A549 (cell line): Measurements from ENCODE around the gene KCNF1. TPM values are rescaled to one million over a fixed set of nuclear protein-coding genes. Genes with fewer than 3 reads are reported as not detected.

Source experiments
- ATAC-seq, 2 experiments: fragments of 200-7000 bp in 1 of 2; fragments of >200 bp in 1 of 2; cut with Nextera tagmentation in 1 of 2; cut with Tn5 transposase in 1 of 2; 3 replicates each; pipeline versions ENCODE4 v1.8.0 to v1.9.1; 2018 to 2020; ENCODE audit warnings: mild to moderate bottlenecking in 1 of 2, moderate library complexity in 1 of 2
- CTCF ChIA-PET: fragments of 300-600 bp; sonication (Branson Sonifier 250); formaldehyde crosslinking; extraction: SDS; loops from one replicate; lab custom pipeline; 2021; ENCODE audit warnings: antibody characterized with exemption, inconsistent platforms; lab: Yijun Ruan, JAX
- POLR2A ChIA-PET: fragments of 350-600 bp; formaldehyde crosslinking; extraction: SDS; loops from one replicate; lab custom pipeline; 2021; ENCODE audit warnings: antibody characterized with exemption, inconsistent platforms; lab: Yijun Ruan, JAX
- DNase-seq, 2 experiments: peaks; one replicate each; pipeline versions ENCODE4 v3.0.0 to v3.0.0-alpha.2; 2011 to 2016; ENCODE audit warnings: low read depth in 1 of 2, low spot score in 1 of 2
- FAIRE-seq: peaks from 2 replicates; lab custom pipeline; 2011; peaks lifted over from hg19 to GRCh38; lab: Jason Lieb, UNC
- H3K27ac ChIP-seq, 2 experiments: fragments of >200 bp; sonication (Bioruptor Twin); formaldehyde crosslinking; 3 replicates each; pipeline ENCODE4 v1.5.1; 2016 to 2017
- H3K4me1 ChIP-seq: fragments of >200 bp; sonication (Bioruptor Twin); formaldehyde crosslinking; 3 replicates; pipeline ENCODE4 v1.6.1; 2016
- H3K4me2 ChIP-seq: fragments of >200 bp; sonication (Bioruptor Twin); formaldehyde crosslinking; 3 replicates; pipeline ENCODE4 v1.6.1; 2016
- H3K4me3 ChIP-seq: fragments of >200 bp; sonication (Bioruptor Twin); formaldehyde crosslinking; 3 replicates; pipeline ENCODE4 v1.5.1; 2016
- H3K9me3 ChIP-seq: fragments of >200 bp; sonication (Bioruptor Twin); formaldehyde crosslinking; 3 replicates; pipeline ENCODE4 v1.6.1; 2016
- BHLHE40 ChIP-seq: IDR thresholded peaks from 2 replicates; pipeline ENCODE4 v1.6.1; 2012; ENCODE audit warnings: low read depth, low read length, inconsistent platforms
- CBX2 ChIP-seq: fragments of 200-600 bp; sonication (generic); IDR thresholded peaks from 2 replicates; pipeline ENCODE4 v1.6.1; 2016; ENCODE audit warnings: low read depth, mild to moderate bottlenecking, borderline replicate concordance
- CBX8 ChIP-seq: fragments of 200-600 bp; sonication (generic); IDR thresholded peaks from 2 replicates; pipeline ENCODE4 v1.6.1; 2016
- CEBPB ChIP-seq, 2 experiments: fragments of >200 bp in 1 of 2; sonication (Bioruptor Twin) in 1 of 2; formaldehyde crosslinking in 1 of 2; IDR thresholded peaks; 2 replicates each; pipeline ENCODE4 v1.6.1; 2012 to 2016
- CHD4 ChIP-seq: fragments of 200-600 bp; sonication (generic); IDR thresholded peaks from 2 replicates; pipeline ENCODE4 v1.6.1; 2016; ENCODE audit warnings: antibody characterized with exemption, mild to moderate bottlenecking, borderline replicate concordance
- EHF ChIP-seq: fragments of 250-450 bp; sonication (Bioruptor Pico); IDR thresholded peaks from 2 replicates; pipeline ENCODE4 v1.5.0; 2020; ENCODE audit warnings: mild to moderate bottlenecking
- EHMT2 ChIP-seq: fragments of 200-600 bp; sonication (generic); IDR thresholded peaks from 2 replicates; pipeline ENCODE4 v1.6.1; 2016; ENCODE audit warnings: antibody characterized with exemption, low read depth, mild to moderate bottlenecking, moderate library complexity
- ELK1 ChIP-seq: fragments of 150-350 bp; IDR thresholded peaks from 2 replicates; pipeline ENCODE4 v1.6.1; 2014; ENCODE audit warnings: low read depth, mild to moderate bottlenecking, low read length
- FOSL2 ChIP-seq, 2 experiments: fragments of 450-650 bp in 1 of 2; fragments of >200 bp in 1 of 2; sonication (Bioruptor Twin) in 1 of 2; formaldehyde crosslinking; IDR thresholded peaks; 2 replicates each; pipeline versions ENCODE4 v1.5.0 to v1.6.1; 2016 to 2020; ENCODE audit warnings: mild to moderate bottlenecking in 1 of 2, moderate library complexity in 1 of 2
- GATA3 ChIP-seq: IDR thresholded peaks from 2 replicates; pipeline ENCODE4 v1.6.1; 2012; ENCODE audit warnings: borderline replicate concordance
- HDAC2 ChIP-seq: fragments of 200-600 bp; sonication (generic); IDR thresholded peaks from 2 replicates; pipeline ENCODE4 v1.6.1; 2016
- HES2 ChIP-seq: fragments of >200 bp; sonication (Bioruptor Twin); formaldehyde crosslinking; IDR thresholded peaks from 2 replicates; pipeline ENCODE4 v1.6.1; 2016
- HMGXB4 ChIP-seq: fragments of 250-450 bp; sonication (Bioruptor Pico); IDR thresholded peaks from 2 replicates; pipeline ENCODE4 v1.5.0; 2021; ENCODE audit warnings: mild to moderate bottlenecking, moderate library complexity, borderline replicate concordance
- HOXB5 ChIP-seq: fragments of 250-450 bp; sonication (Bioruptor Pico); IDR thresholded peaks from 2 replicates; pipeline ENCODE4 v1.5.0; 2020; ENCODE audit warnings: mild to moderate bottlenecking, moderate library complexity
- JUN ChIP-seq, 2 experiments: fragments of >200 bp; sonication (Bioruptor Twin); formaldehyde crosslinking; IDR thresholded peaks; 2 replicates in 1 of 2; 3 replicates in 1 of 2; pipeline ENCODE4 v1.6.1; 2016 to 2017
- KDM1A ChIP-seq: fragments of 200-600 bp; sonication (generic); IDR thresholded peaks from 2 replicates; pipeline ENCODE4 v1.6.1; 2016; ENCODE audit warnings: low read depth, mild to moderate bottlenecking
- KDM5A ChIP-seq: fragments of 200-600 bp; sonication (generic); IDR thresholded peaks from 2 replicates; pipeline ENCODE4 v1.6.1; 2016; ENCODE audit warnings: antibody characterized with exemption, mild to moderate bottlenecking
- RAD21 ChIP-seq, 2 experiments: fragments of >200 bp in 1 of 2; sonication (Bioruptor Twin) in 1 of 2; formaldehyde crosslinking in 1 of 2; IDR thresholded peaks in 1 of 2; conservative IDR thresholded peaks in 1 of 2; 2 replicates in 1 of 2; 3 replicates in 1 of 2; pipeline ENCODE4 v1.6.1; 2012 to 2018; ENCODE audit warnings: inconsistent platforms in 1 of 2
- RARB ChIP-seq: fragments of 250-450 bp; sonication (Bioruptor Pico); IDR thresholded peaks from 2 replicates; pipeline ENCODE4 v1.8.0; 2021; ENCODE audit warnings: mild to moderate bottlenecking, moderate library complexity
- RCOR1 ChIP-seq: fragments of 150-350 bp; IDR thresholded peaks from 2 replicates; pipeline ENCODE4 v1.6.1; 2014; ENCODE audit warnings: antibody characterized with exemption, low read length, low read depth
- SREBF2 ChIP-seq: fragments of 450-650 bp; IDR thresholded peaks from 2 replicates; pipeline ENCODE4 v1.6.1; 2014; ENCODE audit warnings: mild to moderate bottlenecking, moderate library complexity
- ZSCAN20 ChIP-seq: fragments of 250-450 bp; sonication (Bioruptor Pico); IDR thresholded peaks from 2 replicates; pipeline ENCODE4 v1.8.0; 2022; ENCODE audit warnings: mild to moderate bottlenecking, moderate library complexity
- WGBS: methylation state at CpG from one replicate; pipeline ENCODE4 v1.1.6; 2017; ENCODE audit errors: missing lambda C conversion rate; 5-methylcytosine and 5-hydroxymethylcytosine counted together
- polyA plus RNA-seq, 4 experiments: library from polyadenylated mRNA; depleted of rRNA in 3 of 4; stranded (reverse); fragments of >200 nt; fragmentation: RNase III in 1 of 4; extraction: RNeasy Plus Mini Kit Qiagen cat#74134 plus additional on column Dnase treatment in 1 of 4; gene quantifications; 2 replicates in 3 of 4; 3 replicates in 1 of 4; pipeline ENCODE4 v1.2.3, GENCODE V29; 2011 to 2017
- TF ChIP-seq, protein P1 (sequence below): IDR thresholded peaks from 2 replicates; pipeline ENCODE4 v1.6.1; 2012; ENCODE audit warnings: low read depth, borderline replicate concordance
- TF ChIP-seq, protein P2 (sequence below): fragments of 250-450 bp; sonication (Bioruptor Pico); IDR thresholded peaks from 2 replicates; pipeline ENCODE4 v1.5.0; 2020; ENCODE audit warnings: low read depth, mild to moderate bottlenecking, moderate library complexity

The KCNF1 gene
- polyA plus RNA-seq, 2 of the 4 experiments (the other 2 are of a cell fraction) = 3.7 to 4.4 TPM

GRCh38 chr2:10894264-10894935, 17.3 kb upstream of the KCNF1 start:
- H3K4me2 ChIP-seq = no peak overlapping the region
- no peak overlapping the region for H3K4me3 ChIP-seq
- H3K9me3 ChIP-seq = no peaks in the 10 kb centered on the region
- DNase-seq = no peak
- WGBS = 62% methylated on average over 4 of the region's 4 CpGs
- H3K4me1 ChIP-seq = no peaks in the 10 kb centered on the region
- no peak for TF ChIP-seq RAD21 (conservative IDR thresholded peaks at IDR 0.05 in 1 of 2, IDR thresholded peaks at IDR 0.05 in 1 of 2)
- TF ChIP-seq EHMT2 = no peak
- no peak for TF ChIP-seq HOXB5 (CRISPR knock-in tag)
- TF ChIP-seq CEBPB (IDR thresholded peaks at IDR 0.05) = no peak
- no peak for TF ChIP-seq RCOR1
- no peak for TF ChIP-seq HDAC2
- no peak for TF ChIP-seq BHLHE40
- TF ChIP-seq SREBF2 = no peak
- TF ChIP-seq, protein P1, sequence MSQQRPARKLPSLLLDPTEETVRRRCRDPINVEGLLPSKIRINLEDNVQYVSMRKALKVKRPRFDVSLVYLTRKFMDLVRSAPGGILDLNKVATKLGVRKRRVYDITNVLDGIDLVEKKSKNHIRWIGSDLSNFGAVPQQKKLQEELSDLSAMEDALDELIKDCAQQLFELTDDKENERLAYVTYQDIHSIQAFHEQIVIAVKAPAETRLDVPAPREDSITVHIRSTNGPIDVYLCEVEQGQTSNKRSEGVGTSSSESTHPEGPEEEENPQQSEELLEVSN = no peak
- CTCF ChIA-PET = interaction anchor here (1.0 to 3.1 kb wide), 4 partner anchors 21 to 239 kb away, joined by 4 to 9 read pairs (median 6); a partner anchor contains a TSS
- no peak overlapping the region for H3K27ac ChIP-seq
- peak in 1 of 2 experiments; percentile 39; a peak in 2 of 6 replicates for ATAC-seq
- no peak for FAIRE-seq
- POLR2A ChIA-PET = no interaction called here

- WGBS = 77% methylated on average over 2 of the region's 2 CpGs
- Histone ChIP-seq H3K4me1 (peaks cover 5% of the 10 kb centered on the region), H3K27ac (no peak overlapping the region), H3K4me3 (no peak overlapping the region), H3K4me2 (no peak overlapping the region), H3K9me3 (no peaks in the 10 kb centered on the region)
- DNase-seq (no peak), ATAC-seq (no peak), FAIRE-seq (no peak)
- CTCF ChIA-PET = interaction anchor here (0.6 to 7.0 kb wide), 8 partner anchors 12 to 449 kb away, joined by 3 to 51 read pairs (median 6); partner anchors contain the start of genes KCNF1 and ROCK2
- POLR2A ChIA-PET = no interaction called here
- TF ChIP-seq CEBPB (IDR thresholded peaks at IDR 0.05) (no peak), EHF (CRISPR knock-in tag) (no peak), ELK1 (no peak), CBX8 (no peak), HDAC2 (no peak), RAD21 (conservative IDR thresholded peaks at IDR 0.05 in 1 of 2, IDR thresholded peaks at IDR 0.05 in 1 of 2) (no peak), RARB (CRISPR knock-in tag) (no peak), GATA3 (no peak), CBX2 (no peak), KDM1A (no peak), FOSL2 (IDR thresholded peaks at IDR 0.05) (no peak), FOSL2 (CRISPR knock-in tag; IDR thresholded peaks at IDR 0.05) (no peak), KDM5A (no peak)
Measured at GRCh38 chr2:10895231-10895630, 16.5 kb upstream of the KCNF1 start.

GRCh38 chr2:10897956-10898355, 13.8 kb upstream of the KCNF1 start:
- no peak for FAIRE-seq
- Histone ChIP-seq H3K4me1 (peaks cover 22% of the 10 kb centered on the region), H3K27ac (no peak overlapping the region), H3K9me3 (no peaks in the 10 kb centered on the region), H3K4me3 (no peak overlapping the region), H3K4me2 (no peak overlapping the region)
- ChIA-PET CTCF (interaction anchor here (1.2 to 7.0 kb wide), 4 partner anchors 14 to 232 kb away, joined by 4 to 51 read pairs (median 6); partner anchors contain the start of gene KCNF1), POLR2A (no interaction called here)
- no peak for ATAC-seq
- 88% methylated on average over 4 of the region's 4 CpGs for WGBS
- no peak for DNase-seq
- no peak for TF ChIP-seq CHD4
- no peak for TF ChIP-seq RARB (CRISPR knock-in tag)
- no peak for TF ChIP-seq HMGXB4 (CRISPR knock-in tag)
- no peak for TF ChIP-seq ZSCAN20 (CRISPR knock-in tag)
- TF ChIP-seq ELK1 = no peak
- no peak for TF ChIP-seq HOXB5 (CRISPR knock-in tag)
- no peak for TF ChIP-seq JUN (IDR thresholded peaks at IDR 0.05)
- no peak for TF ChIP-seq HDAC2
- no peak for TF ChIP-seq HES2
- TF ChIP-seq, protein P2, sequence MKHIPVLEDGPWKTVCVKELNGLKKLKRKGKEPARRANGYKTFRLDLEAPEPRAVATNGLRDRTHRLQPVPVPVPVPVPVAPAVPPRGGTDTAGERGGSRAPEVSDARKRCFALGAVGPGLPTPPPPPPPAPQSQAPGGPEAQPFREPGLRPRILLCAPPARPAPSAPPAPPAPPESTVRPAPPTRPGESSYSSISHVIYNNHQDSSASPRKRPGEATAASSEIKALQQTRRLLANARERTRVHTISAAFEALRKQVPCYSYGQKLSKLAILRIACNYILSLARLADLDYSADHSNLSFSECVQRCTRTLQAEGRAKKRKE (CRISPR knock-in tag) = no peak
